Retinal pigment epithelial cell (primary cell): ENCODE results near the gene EDN2.
A peak's percentile ranks its signal among the peaks of the same experiment; 100 is the strongest.

Experiments
- DNase-seq: peaks from one replicate; pipeline ENCODE4 v3.0.0-alpha.2; 2010; ENCODE audit warnings: low read depth
- H3K4me3 ChIP-seq: 2 replicates; pipeline ENCODE4 v1.5.1; 2011; ENCODE audit warnings: mild to moderate bottlenecking, low read length, control low read depth, moderate library complexity
- TF ChIP-seq, protein P1 (sequence below): conservative IDR thresholded peaks from 2 replicates; pipeline ENCODE4 v1.5.1; 2011; ENCODE audit warnings: low read depth, low read length, control low read depth, inconsistent platforms

EDN2 gene

DNA sequence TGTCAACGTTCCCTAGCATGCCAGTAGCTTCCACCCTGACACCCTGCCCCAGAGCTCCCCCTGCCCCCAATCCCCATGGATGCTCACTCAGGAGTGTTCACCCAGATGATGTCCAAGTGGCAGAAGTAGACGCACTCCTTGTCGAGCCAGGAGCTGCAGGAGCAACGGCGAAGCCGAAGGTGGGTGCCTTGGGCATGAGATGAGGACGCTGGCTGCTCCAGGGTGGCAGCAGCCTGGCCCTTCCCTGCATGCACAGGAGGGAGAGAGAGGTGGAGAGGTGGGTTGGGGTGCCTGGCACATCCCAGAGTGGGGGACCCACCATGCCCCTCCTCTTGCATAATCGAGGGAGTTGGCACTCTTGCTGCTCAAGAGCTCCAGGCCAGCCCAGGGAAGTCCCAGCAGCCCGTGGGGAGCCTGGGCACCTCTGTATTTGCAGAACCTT is 502 bp downstream of the EDN2 start:
- TF ChIP-seq, protein P1, sequence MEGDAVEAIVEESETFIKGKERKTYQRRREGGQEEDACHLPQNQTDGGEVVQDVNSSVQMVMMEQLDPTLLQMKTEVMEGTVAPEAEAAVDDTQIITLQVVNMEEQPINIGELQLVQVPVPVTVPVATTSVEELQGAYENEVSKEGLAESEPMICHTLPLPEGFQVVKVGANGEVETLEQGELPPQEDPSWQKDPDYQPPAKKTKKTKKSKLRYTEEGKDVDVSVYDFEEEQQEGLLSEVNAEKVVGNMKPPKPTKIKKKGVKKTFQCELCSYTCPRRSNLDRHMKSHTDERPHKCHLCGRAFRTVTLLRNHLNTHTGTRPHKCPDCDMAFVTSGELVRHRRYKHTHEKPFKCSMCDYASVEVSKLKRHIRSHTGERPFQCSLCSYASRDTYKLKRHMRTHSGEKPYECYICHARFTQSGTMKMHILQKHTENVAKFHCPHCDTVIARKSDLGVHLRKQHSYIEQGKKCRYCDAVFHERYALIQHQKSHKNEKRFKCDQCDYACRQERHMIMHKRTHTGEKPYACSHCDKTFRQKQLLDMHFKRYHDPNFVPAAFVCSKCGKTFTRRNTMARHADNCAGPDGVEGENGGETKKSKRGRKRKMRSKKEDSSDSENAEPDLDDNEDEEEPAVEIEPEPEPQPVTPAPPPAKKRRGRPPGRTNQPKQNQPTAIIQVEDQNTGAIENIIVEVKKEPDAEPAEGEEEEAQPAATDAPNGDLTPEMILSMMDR, result no peak
- no peak for DNase-seq
- peak overlapping the region; percentile 24 for H3K4me3 ChIP-seq

- TF ChIP-seq, protein P1, result no peak
- H3K4me3 ChIP-seq, result peak overlapping the region; percentile 24
Measured at GRCh38 chr1:41483001-41483850, 1.3 kb downstream of the EDN2 start.

GRCh38 chr1:41482001-41482765 is 2.3 kb downstream of the EDN2 start:
- TF ChIP-seq, protein P1, result no peak
- H3K4me3 ChIP-seq, result no peak overlapping the region
- no peak for DNase-seq

More at GRCh38 chr1:41483001-41483850, 1.3 kb downstream of the EDN2 start:
- DNase-seq, result no peak

- H3K4me3 ChIP-seq, result no peak overlapping the region
- DNase-seq, result no peak
- TF ChIP-seq, protein P1, result no peak
Measured at GRCh38 chr1:41481109-41481775, 3.2 kb downstream of the EDN2 start.

DNA sequence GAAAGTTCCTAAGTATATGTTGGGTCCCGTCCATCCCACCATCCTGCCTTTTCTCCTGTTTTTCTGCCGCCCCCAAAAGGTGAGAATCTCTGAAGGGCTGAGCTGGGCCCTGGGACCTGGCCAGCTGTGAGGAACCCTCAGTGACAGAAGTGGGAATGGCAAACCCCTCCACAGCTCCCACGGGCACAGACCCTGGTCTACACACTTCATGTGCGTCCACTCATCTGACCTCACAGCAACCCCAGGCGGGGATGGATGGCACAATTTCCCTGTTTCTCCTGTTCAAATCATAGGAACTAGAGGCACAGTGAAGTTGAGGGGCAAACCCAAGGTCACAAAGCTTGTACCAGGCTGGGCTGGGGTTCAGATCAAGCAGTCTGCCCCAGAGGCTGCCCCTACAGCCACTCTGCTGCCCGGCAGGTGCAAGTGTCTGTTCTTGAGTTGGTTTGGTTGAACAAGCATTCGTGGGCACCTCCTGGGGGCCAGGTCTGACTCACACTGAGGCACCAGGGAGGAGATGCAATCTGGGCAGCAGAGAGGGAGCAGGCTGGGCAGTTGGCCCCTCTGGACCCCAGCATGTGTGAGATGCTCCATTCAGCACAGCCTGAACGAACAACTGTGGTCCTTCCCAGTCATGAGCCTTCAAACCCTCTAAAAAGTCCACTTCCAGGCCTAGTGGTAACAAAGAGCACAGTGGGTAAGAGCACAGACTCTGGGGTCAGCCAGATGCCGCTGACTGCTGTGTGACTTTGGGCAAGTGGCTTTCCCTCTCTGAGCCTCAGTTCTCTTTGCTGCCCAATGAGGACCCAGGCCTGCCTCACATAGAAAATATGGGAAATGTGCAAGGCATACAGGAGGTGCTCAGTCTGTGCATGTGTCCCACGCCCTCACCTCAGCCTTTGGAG is 4.0 kb downstream of the EDN2 start:
- H3K4me3 ChIP-seq, result no peak overlapping the region
- no peak for DNase-seq
- TF ChIP-seq, protein P1, result no peak

DNA sequence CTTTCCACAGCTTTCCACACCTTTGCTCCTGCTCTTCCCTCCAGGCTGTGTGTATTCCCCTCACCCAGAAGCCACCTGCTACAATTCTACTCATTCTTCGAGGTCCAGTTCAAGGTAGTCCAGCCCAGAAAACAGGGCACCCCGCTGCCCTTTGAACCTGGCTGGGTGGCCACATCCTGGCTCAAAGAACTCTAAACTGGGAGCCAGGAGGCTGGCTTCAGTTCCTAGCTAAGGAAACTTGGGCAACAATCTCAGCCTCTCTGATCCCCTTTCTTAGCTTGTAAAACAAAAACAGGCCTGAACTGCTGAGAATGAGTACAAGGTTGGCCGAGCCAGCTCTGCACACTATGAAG is 4.7 kb downstream of the EDN2 start:
- no peak for DNase-seq
- TF ChIP-seq, protein P1, result no peak
- no peak overlapping the region for H3K4me3 ChIP-seq
